HG03457 (cell line): ENCODE data around the gene CABP4.

Experiments
- ATAC-seq: cut with Tn5 transposase; IDR thresholded peaks from one replicate; pipeline ENCODE4 v1.9.1; 2021; ENCODE audit warnings: moderate number of reproducible peaks; ENCODE audit not compliant: unreplicated experiment

Gene CABP4

DNA sequence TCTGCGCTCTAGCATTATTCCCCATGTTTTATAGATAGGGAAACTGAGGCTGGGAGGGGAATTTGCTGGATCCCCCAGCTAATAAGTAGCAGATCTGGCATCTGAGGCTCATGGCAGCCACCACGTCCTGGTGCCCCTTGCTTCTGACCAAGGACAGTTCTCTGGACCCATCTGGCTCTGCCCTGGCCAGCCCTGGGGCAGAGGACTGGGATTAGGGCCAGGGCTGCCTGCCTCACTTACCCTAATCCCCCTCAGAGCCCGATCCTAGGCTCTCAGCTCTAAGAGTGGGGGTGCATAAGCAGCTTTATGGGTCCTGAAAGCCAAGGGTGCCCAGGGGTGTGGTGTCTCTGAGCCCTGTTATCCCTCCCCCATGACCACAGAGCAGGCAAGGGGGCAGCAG is at the start of gene CABP4:
CABP4 (plus strand) TSS at position 301 of the 400 bp plus-strand sequence; CDS start at position 371, 70 bp downstream.
- ATAC-seq = no peak

GRCh38 chr11:67405688-67406339 is 49.3 kb upstream of the CABP4 start:
- ATAC-seq = no peak

GRCh38 chr11:67406420-67406968 is 48.7 kb upstream of the CABP4 start:
- no peak for ATAC-seq

DNA sequence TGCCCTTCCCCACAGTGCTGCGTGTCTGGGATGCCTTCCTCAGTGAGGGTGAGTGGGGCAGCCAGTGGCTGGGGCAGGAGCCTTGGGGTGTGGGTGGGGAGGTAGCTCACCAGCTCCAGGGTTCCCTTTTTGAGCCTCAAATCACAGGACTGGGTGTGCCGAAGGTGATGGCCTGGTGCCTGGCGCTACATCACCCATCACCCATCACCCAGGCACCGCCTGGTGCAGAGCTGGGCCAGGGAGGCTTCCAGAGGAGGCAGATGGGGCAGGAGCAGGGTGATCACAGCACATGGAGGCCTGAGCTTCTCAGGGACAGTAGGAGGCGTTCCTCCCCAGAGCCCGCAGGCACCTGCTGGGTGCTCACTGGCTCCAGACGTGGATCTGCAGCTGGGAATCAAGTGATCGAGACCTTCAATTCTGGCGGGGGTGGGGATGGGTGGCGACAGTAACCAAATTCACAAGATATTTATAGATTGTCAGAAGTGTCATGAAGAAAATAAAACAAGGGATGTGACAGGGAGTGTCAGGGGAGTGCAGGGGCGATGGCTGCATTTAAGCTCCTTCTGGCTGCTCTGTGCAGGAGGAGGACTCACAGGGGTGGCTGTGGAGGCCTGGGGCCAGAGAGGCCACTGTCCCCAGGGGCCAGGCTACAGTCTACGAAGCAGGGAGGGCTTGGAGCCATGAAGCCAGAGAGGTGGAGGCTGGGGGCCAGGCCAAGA is 48.0 kb upstream of the CABP4 start:
- no peak for ATAC-seq

- no peak for ATAC-seq
These were observed 47.4 kb upstream of the CABP4 start for GRCh38 chr11:67407688-67408163.

- no peak for ATAC-seq
These were observed 46.5 kb upstream of the CABP4 start for GRCh38 chr11:67408437-67409200.

GRCh38 chr11:67409261-67409666 is 45.9 kb upstream of the CABP4 start:
- ATAC-seq = no peak

- no peak for ATAC-seq
These were observed 45.3 kb upstream of the CABP4 start for GRCh38 chr11:67409781-67410368.

DNA sequence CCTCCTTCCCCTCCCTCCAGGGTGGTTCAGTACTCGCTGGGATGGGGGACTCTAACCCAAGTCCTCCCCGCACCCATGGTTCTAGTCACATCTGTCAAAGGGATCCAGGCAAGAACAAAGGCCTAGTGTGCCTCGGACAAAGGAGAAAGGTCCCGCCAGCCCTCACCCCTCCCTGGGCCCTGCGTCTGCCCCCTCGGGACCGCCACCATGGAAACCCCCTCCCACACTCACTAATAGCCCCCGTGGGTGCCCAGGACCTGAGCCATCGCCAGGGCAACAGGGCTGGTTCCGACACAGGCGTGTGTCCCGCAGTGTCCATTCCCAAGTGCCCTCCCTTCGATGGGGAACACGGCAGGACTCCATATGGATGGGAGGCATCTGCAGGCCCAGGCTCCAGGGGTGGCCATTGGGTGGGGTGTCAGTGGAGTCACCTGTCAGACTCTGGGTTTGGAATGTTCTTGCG is 44.8 kb upstream of the CABP4 start:
- ATAC-seq = no peak

DNA sequence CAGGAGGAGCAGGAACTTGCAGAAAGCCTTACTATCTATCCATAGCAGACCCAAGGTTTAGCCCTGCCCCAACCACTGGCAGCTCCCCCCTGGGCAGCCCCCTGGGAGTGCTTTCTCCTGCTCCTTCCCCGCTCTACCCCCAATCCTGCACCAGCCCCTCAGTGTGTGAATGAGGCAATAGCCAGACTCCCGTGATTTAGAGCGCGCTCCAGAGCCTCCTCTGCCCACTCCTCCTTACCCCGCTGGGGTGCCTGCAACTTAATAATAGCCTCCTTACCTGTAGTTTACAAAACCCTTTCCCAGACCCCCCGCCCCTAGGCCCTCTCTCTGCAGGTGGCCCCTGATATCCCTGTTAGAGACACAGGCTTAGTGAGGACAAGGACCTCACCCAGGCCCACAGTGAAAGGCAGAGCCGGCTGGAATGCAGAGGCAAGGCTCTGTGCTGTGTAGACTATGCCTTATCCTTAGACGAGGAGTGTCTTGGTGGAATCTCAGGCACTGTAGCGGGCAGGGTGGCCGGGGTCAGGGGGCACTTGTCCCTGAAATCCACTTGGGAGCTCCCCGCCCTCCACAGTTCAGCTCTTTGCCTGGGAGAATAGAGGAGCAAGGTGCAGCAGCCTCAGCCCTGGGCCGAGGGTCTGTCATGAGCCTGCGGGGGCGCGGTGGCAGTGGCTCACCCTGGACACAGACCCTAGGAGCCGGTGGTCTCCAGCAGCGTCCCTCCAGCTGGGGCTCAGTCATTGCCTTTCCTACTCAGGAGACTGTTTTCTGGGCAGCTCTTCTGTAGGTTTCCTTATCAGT is 44.0 kb upstream of the CABP4 start:
- no peak for ATAC-seq

GRCh38 chr11:67411785-67412152 is 43.4 kb upstream of the CABP4 start:
- ATAC-seq = no peak

- no peak for ATAC-seq
These were observed 42.5 kb upstream of the CABP4 start for GRCh38 chr11:67412495-67413179.

GRCh38 chr11:67413266-67413849 is 41.8 kb upstream of the CABP4 start:
- ATAC-seq = no peak

DNA sequence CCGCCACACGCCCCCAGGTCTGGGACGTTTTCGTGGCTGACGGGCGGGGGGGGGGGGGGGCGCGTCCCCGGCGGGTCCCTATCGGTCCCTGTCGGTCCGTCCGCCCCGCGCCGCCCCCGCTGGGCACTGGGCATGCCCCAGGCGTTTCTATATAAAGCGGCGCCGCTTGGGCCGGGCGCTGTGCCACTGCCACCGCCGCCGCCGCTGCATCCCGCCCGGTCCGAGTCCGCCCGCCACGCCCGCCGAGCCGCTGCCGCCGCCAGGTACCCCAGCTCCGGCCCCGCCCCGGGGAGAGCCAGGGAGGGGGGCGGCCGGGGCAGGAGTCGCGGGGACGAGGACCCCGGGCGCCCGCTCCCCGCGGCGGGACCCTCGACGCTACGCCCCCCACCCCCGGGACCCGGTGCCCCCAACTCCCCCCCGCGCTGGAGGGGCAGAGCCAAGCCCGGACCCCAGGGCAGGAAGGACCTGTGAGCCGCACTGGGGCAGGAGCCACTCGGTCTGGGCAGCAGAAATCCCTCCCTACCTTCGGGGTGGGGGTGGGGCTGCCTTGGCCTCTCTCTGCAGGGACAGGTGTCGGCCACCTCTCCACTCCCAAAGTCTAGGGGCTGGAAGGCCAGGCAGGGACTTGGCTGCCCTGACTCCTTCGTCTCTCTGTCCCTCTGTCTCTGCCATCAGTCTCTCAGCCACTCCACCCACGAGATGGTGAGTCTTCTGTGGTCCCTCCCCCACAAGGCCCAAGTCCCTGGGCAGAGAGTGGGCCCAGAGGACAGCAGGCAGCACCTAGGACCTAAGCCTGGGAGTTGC is 39.5 kb upstream of the CABP4 start, which contains the start of gene CARNS1:
CARNS1 (plus strand) TSS at position 178 of the 804 bp plus-strand sequence; CDS start at position 700, 522 bp downstream.
- ATAC-seq = no peak

DNA sequence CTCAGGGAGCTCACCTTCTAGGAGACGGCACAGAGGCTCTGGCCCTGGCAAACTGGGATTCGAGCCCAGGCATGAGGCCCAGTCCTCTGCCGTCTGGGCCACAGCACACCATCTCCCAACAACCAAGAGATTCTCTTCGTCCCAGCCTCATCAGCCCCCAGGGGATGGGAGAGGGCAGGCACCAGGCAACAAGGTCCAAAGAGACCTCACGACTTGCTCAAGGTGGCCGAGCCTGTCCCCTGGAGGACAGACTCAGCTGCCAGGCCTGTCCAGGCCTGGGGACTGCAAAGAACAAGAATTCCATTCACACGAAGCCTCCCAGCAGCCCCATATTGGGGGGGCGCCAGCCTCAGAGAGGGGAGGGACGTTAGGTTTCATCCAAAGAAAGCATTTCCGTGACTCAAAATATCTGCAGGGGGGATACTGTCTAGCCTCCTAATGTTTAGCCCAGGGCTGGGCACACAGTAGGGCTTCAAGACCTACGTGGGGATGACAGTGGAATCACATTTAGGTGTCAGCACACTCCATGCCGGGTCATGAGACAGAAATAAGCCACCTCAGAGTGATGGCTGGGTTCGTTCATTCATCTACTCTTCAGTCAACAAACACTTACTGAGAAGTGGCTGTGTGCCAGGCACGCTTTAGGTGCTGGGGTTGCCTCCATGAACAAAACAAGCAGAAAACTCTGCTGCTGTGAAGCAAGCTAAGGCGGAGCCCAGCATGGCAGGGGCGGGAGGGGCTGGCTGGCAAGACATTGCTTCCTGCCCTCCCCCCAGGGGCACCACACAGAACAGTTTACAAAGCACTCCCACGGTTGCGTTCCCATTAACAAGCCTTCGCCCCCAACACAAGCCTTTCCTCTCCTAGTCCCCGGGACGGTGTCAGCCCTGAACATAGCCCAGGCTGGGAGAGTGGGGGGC is 38.5 kb upstream of the CABP4 start:
- ATAC-seq = no peak

DNA sequence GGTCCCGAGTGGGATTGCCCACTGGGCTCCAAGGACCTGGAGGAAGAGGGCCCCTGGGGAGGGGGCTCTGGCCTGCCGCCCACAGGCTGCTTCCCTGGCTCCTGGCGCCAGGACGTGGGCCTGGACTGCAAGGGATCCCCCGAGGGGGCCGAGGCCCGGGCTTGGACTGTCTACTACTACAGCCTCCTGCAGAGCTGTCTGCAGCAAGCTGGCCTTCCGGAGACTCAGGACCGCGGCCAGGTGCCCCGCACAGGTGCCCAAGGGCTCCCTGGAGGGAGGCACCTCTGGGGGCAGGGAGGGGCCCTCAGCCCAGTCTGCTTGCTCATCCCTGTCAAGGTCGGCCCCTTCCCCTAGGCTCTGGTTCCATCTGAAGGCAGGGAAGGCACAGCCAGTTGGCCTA is 37.7 kb upstream of the CABP4 start:
- no peak for ATAC-seq
